Activated gamma-delta T cell treated with Interleukin-2 at 50 U/mL for 16 hours (primary cell): ENCODE measurements around the gene HK3.

ENCODE experiments used
- DNase-seq: peaks from one replicate; pipeline ENCODE4 v3.0.0-alpha.2; 2020

HK3 gene

GRCh38 chr5:176901260-176902101 lies 2.3 kb upstream of the HK3 start:
- DNase-seq: no peak

GRCh38 chr5:176900780-176901204 lies 1.6 kb upstream of the HK3 start:
- no peak for DNase-seq

- no peak for DNase-seq
Measured at GRCh38 chr5:176899946-176900779, 1.0 kb upstream of the HK3 start.

GRCh38 chr5:176897263-176897662 lies 1.9 kb downstream of the HK3 start:
- no peak for DNase-seq

GRCh38 chr5:176895831-176896230 lies 3.3 kb downstream of the HK3 start:
- no peak for DNase-seq

GRCh38 chr5:176894298-176894697 lies 4.8 kb downstream of the HK3 start:
- DNase-seq: no peak

- DNase-seq: no peak
Measured at GRCh38 chr5:176892663-176893062, 6.5 kb downstream of the HK3 start.

- no peak for DNase-seq
Measured at GRCh38 chr5:176891331-176891958, 7.7 kb downstream of the HK3 start.

- DNase-seq: no peak
Measured at GRCh38 chr5:176890455-176891330, 8.5 kb downstream of the HK3 start.

- DNase-seq: no peak
Measured at GRCh38 chr5:176889321-176890280, 9.5 kb downstream of the HK3 start.

- no peak for DNase-seq
Measured at GRCh38 chr5:176888865-176889165, 10.3 kb downstream of the HK3 start.

GRCh38 chr5:176888016-176888864 lies 10.9 kb downstream of the HK3 start:
- DNase-seq: no peak

GRCh38 chr5:176887252-176887849 lies 11.8 kb downstream of the HK3 start:
- DNase-seq: no peak

GRCh38 chr5:176886336-176887251 lies 12.6 kb downstream of the HK3 start:
- no peak for DNase-seq

- no peak for DNase-seq
Measured at GRCh38 chr5:176884571-176884890, 14.6 kb downstream of the HK3 start.

- DNase-seq: no peak
Measured at GRCh38 chr5:176883700-176884570, 15.2 kb downstream of the HK3 start.

GRCh38 chr5:176882567-176882903 lies 16.6 kb downstream of the HK3 start:
- no peak for DNase-seq
